ENCODE measurements around the gene PTPRG. TPM values are rescaled to one million over a fixed set of nuclear protein-coding genes. Genes with fewer than 3 reads are reported as not detected.

Gene PTPRG
- total and polyA plus RNA-seq, 2 of the 13 experiments (the other 11 are each of a cell fraction or from before 2014, with no cell fraction given): 8.0 to 25.3 TPM

GRCh38 chr3:61561374-61562041 lies at the start of gene PTPRG (continued):
- peak; percentile 48 for TF ChIP-seq HNRNPLL (IDR thresholded peaks at IDR 0.05; ENCODE audit: low read depth, low read length, poor library complexity, severe bottlenecking)
- peak; percentile 56; the same call in 1 of the 2 replicates for TF ChIP-seq MTERF4 (CRISPR knock-in tag; IDR thresholded peaks at IDR 0.05)
- TF ChIP-seq POLR2A (IDR thresholded peaks at IDR 0.05; ENCODE audit: insufficient read depth in 1 of 2, low read depth in 2 of 2, low read length in 2 of 2): peak; percentile 76 to 79
- peak; percentile 40 for TF ChIP-seq ZNF724P (CRISPR knock-in tag; IDR thresholded peaks at IDR 0.05; ENCODE audit: borderline replicate concordance)
- no peak for TF ChIP-seq TOE1 (CRISPR knock-in tag; IDR thresholded peaks at IDR 0.05)
- TF ChIP-seq NCOA2 (CRISPR knock-in tag; IDR thresholded peaks at IDR 0.05): peak; percentile 12; the same call in 1 of the 2 replicates
- peak; percentile 49; the same call in 1 of the 2 replicates for TF ChIP-seq ZNF446 (CRISPR knock-in tag; IDR thresholded peaks at IDR 0.05)
- TF ChIP-seq, protein P1, sequence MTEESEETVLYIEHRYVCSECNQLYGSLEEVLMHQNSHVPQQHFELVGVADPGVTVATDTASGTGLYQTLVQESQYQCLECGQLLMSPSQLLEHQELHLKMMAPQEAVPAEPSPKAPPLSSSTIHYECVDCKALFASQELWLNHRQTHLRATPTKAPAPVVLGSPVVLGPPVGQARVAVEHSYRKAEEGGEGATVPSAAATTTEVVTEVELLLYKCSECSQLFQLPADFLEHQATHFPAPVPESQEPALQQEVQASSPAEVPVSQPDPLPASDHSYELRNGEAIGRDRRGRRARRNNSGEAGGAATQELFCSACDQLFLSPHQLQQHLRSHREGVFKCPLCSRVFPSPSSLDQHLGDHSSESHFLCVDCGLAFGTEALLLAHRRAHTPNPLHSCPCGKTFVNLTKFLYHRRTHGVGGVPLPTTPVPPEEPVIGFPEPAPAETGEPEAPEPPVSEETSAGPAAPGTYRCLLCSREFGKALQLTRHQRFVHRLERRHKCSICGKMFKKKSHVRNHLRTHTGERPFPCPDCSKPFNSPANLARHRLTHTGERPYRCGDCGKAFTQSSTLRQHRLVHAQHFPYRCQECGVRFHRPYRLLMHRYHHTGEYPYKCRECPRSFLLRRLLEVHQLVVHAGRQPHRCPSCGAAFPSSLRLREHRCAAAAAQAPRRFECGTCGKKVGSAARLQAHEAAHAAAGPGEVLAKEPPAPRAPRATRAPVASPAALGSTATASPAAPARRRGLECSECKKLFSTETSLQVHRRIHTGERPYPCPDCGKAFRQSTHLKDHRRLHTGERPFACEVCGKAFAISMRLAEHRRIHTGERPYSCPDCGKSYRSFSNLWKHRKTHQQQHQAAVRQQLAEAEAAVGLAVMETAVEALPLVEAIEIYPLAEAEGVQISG (CRISPR knock-in tag; IDR thresholded peaks at IDR 0.05): peak; percentile 61; the same call in 1 of the 2 replicates
- peak; percentile 33; the same call in 1 of the 2 replicates for TF ChIP-seq NFKB2 (CRISPR knock-in tag; IDR thresholded peaks at IDR 0.05; ENCODE audit: borderline replicate concordance)
- TF ChIP-seq RAD21 (CRISPR knock-in tag; IDR thresholded peaks at IDR 0.05): peak; percentile 6; the same call in 1 of the 2 replicates
- TF ChIP-seq SMYD3 (CRISPR knock-in tag; IDR thresholded peaks at IDR 0.05): no peak
- peak; percentile 41; the same call in 1 of the 2 replicates for TF ChIP-seq ZNF616 (CRISPR knock-in tag; IDR thresholded peaks at IDR 0.05; ENCODE audit: low read depth)
- TF ChIP-seq RBAK (CRISPR knock-in tag; IDR thresholded peaks at IDR 0.05): no peak
- 0 out of 2 replicates have a peak, but pooled peaks have one; percentile 73 for TF ChIP-seq PCBP1 (IDR thresholded peaks at IDR 0.05; ENCODE audit: borderline replicate concordance, low read depth, low read length)
- TF ChIP-seq ZNF709 (CRISPR knock-in tag; IDR thresholded peaks at IDR 0.05): 0 out of 2 replicates have a peak, but pooled peaks have one; percentile 15

All from HepG2 (cell line).